Measurements from ENCODE around the gene PSMD6.

DNA sequence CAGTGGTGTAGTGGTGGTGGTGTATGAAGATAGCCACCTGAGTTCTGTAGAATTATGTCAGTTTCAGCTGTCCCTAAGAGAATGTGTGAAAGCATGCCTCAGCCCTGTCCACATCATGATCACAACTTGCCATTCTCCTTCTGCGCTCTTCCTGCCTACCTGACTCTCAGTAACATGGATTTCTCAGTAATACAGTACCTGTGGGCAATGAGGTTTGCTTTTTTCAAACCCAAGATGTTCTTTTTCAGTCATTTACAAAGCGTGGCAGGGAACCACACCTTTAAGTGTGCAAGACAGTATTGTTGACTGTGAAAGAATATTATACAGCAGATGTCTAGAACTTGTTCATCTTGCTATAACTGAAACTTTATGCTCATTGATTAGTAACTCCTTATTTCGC, 38.9 kb downstream of the PSMD6 start:
- TF ChIP-seq, protein P1, sequence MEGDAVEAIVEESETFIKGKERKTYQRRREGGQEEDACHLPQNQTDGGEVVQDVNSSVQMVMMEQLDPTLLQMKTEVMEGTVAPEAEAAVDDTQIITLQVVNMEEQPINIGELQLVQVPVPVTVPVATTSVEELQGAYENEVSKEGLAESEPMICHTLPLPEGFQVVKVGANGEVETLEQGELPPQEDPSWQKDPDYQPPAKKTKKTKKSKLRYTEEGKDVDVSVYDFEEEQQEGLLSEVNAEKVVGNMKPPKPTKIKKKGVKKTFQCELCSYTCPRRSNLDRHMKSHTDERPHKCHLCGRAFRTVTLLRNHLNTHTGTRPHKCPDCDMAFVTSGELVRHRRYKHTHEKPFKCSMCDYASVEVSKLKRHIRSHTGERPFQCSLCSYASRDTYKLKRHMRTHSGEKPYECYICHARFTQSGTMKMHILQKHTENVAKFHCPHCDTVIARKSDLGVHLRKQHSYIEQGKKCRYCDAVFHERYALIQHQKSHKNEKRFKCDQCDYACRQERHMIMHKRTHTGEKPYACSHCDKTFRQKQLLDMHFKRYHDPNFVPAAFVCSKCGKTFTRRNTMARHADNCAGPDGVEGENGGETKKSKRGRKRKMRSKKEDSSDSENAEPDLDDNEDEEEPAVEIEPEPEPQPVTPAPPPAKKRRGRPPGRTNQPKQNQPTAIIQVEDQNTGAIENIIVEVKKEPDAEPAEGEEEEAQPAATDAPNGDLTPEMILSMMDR (IDR thresholded peaks at IDR 0.05; ENCODE audit: insufficient read depth, low read length, poor library complexity, severe bottlenecking), result no peak
- TF ChIP-seq EZH2phosphoT487 (conservative IDR thresholded peaks at IDR 0.05; ENCODE audit: low read length), result no peak
